AG04449 (cell line): ENCODE results near the gene FDXACB1.

Experiments
- CTCF ChIA-PET: fragments of 350-600 bp; formaldehyde crosslinking; extraction: SDS; loops from one replicate; lab custom pipeline; 2021; ENCODE audit warnings: antibody characterized with exemption; lab: Yijun Ruan, JAX
- POLR2A ChIA-PET: fragments of 400-600, 350-600 bp; formaldehyde crosslinking; extraction: SDS; loops from one replicate; lab custom pipeline; 2020; ENCODE audit warnings: antibody characterized with exemption, inconsistent platforms; lab: Yijun Ruan, JAX
- DNase-seq: peaks from one replicate; pipeline ENCODE4 v3.0.0-alpha.2; 2010; ENCODE audit warnings: low read depth, low spot score
- H3K4me3 ChIP-seq: 2 replicates; pipeline ENCODE4 v1.5.1; 2011; ENCODE audit warnings: low read depth, mild to moderate bottlenecking, control low read depth, low read length
- TF ChIP-seq, protein P1 (sequence below): IDR thresholded peaks from one replicate; pipeline ENCODE4 v1.5.1; 2011; ENCODE audit warnings: mild to moderate bottlenecking, moderate library complexity, low read length, control low read depth, inconsistent platforms; ENCODE audit not compliant: insufficient read depth; ENCODE audit errors: missing control alignments

FDXACB1 gene

GRCh38 chr11:111838054-111838453, 40.9 kb downstream of the FDXACB1 start:
- POLR2A ChIA-PET, result no interaction called here
- CTCF ChIA-PET, result interaction anchor here (1.5 to 2.7 kb wide), 7 partner anchors 8 to 234 kb away, joined by 3 to 8 read pairs (median 6); partner anchors contain the start of gene PPP2R1B
- no peak for DNase-seq
- TF ChIP-seq, protein P1, sequence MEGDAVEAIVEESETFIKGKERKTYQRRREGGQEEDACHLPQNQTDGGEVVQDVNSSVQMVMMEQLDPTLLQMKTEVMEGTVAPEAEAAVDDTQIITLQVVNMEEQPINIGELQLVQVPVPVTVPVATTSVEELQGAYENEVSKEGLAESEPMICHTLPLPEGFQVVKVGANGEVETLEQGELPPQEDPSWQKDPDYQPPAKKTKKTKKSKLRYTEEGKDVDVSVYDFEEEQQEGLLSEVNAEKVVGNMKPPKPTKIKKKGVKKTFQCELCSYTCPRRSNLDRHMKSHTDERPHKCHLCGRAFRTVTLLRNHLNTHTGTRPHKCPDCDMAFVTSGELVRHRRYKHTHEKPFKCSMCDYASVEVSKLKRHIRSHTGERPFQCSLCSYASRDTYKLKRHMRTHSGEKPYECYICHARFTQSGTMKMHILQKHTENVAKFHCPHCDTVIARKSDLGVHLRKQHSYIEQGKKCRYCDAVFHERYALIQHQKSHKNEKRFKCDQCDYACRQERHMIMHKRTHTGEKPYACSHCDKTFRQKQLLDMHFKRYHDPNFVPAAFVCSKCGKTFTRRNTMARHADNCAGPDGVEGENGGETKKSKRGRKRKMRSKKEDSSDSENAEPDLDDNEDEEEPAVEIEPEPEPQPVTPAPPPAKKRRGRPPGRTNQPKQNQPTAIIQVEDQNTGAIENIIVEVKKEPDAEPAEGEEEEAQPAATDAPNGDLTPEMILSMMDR, result no peak
- H3K4me3 ChIP-seq, result no peak overlapping the region

GRCh38 chr11:111837366-111837891, 41.5 kb downstream of the FDXACB1 start:
- TF ChIP-seq, protein P1, result no peak
- ChIA-PET POLR2A (no interaction called here), CTCF (interaction anchor here (0.6 to 2.7 kb wide), 10 partner anchors 9 to 554 kb away, joined by 3 to 7 read pairs (median 4); partner anchors contain the start of gene PPP2R1B)
- no peak overlapping the region for H3K4me3 ChIP-seq
- DNase-seq, result no peak

- POLR2A ChIA-PET, result interaction anchor here (0.9 kb wide), 1 partner anchor 250 kb away, joined by 3 read pairs; no protein-coding TSS in a partner anchor
- CTCF ChIA-PET, result interaction anchor here (1.0 to 4.7 kb wide), 8 partner anchors 10 to 254 kb away, joined by 3 to 33 read pairs (median 4); partner anchors contain the start of gene ALG9
- TF ChIP-seq, protein P1, result no peak
- no peak for DNase-seq
- H3K4me3 ChIP-seq, result no peak overlapping the region
Measured at GRCh38 chr11:111836721-111837120, 42.2 kb downstream of the FDXACB1 start.

GRCh38 chr11:111836162-111836561, 42.8 kb downstream of the FDXACB1 start:
- TF ChIP-seq, protein P1, result no peak
- no peak for DNase-seq
- CTCF ChIA-PET, result interaction anchor here (1.0 to 4.7 kb wide), 7 partner anchors 10 to 254 kb away, joined by 3 to 33 read pairs (median 5); partner anchors contain the start of gene ALG9
- H3K4me3 ChIP-seq, result no peak overlapping the region
- POLR2A ChIA-PET, result interaction anchor here (0.9 kb wide), 1 partner anchor 249 kb away, joined by 3 read pairs; no protein-coding TSS in a partner anchor

GRCh38 chr11:111835665-111836064, 43.3 kb downstream of the FDXACB1 start:
- CTCF ChIA-PET, result interaction anchor here (1.0 to 5.3 kb wide), 7 partner anchors 7 to 271 kb away, joined by 3 to 44 read pairs (median 13); no protein-coding TSS in a partner anchor
- POLR2A ChIA-PET, result interaction anchor here (0.9 kb wide), 1 partner anchor 91 kb away, joined by 3 read pairs; no protein-coding TSS in a partner anchor
- TF ChIP-seq, protein P1, result no peak
- no peak overlapping the region for H3K4me3 ChIP-seq
- no peak for DNase-seq

DNA sequence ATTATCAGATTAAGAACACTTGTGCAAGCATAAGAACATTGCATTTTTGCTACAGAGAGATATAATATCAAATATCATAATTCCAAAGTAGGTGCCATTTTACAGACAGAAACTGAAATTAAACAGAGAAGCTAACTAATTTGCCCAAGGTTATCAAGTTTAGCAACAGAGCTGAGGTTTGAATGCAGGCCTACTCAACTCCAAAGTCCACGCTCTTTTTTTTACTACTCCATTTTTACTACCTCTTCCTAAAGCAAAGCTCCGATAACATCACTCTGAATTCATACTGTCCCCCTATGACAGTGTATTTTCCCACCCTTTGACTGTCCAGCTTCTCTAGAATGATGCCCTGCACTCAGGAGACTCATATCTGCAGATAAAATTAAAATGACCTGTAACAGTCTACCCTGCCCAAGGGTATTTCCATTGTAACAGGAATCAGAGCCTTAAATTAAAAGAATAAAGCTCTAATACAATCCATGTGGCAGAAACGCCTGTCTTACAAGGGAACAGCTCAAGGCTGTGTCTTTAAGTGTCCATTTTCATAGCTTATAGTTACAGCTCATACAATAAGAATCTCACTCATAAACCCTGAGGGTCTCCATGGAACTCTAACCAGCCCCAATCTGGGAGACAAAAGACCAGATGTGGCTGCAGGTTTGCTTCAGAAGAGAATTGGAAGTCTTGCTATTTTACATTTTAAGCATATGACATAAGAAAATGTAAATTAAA, 44.4 kb downstream of the FDXACB1 start:
- no peak for DNase-seq
- ChIA-PET POLR2A (interaction anchor here (0.9 kb wide), 1 partner anchor 92 kb away, joined by 3 read pairs; no protein-coding TSS in a partner anchor), CTCF (interaction anchor here (0.9 to 5.3 kb wide), 11 partner anchors 8 to 379 kb away, joined by 3 to 44 read pairs (median 6); no protein-coding TSS in a partner anchor)
- TF ChIP-seq, protein P1, result no peak
- H3K4me3 ChIP-seq, result no peak overlapping the region
